Kidney epithelial cell (primary cell): ENCODE data around the gene ATP13A4. TPM values are rescaled to one million over a fixed set of nuclear protein-coding genes. Genes with fewer than 3 reads are reported as not detected.

ENCODE experiments used
- DNase-seq: peaks from one replicate; pipeline ENCODE4 v3.0.0-alpha.2; 2010; ENCODE audit warnings: low read depth
- H3K27me3 ChIP-seq: 2 replicates; pipeline ENCODE4 v1.6.0; 2011; ENCODE audit warnings: low read length; ENCODE audit not compliant: control insufficient read depth, insufficient read depth
- H3K36me3 ChIP-seq: 2 replicates; pipeline ENCODE4 v1.5.1; 2011; ENCODE audit warnings: low read length; ENCODE audit not compliant: control insufficient read depth, insufficient read depth
- H3K4me3 ChIP-seq: 2 replicates; pipeline ENCODE4 v1.5.1; 2011; ENCODE audit warnings: low read depth, mild to moderate bottlenecking, control low read depth, low read length
- total RNA-seq: library from RNA; depleted of rRNA; stranded (reverse); fragments of >200 nt; gene quantifications from 2 replicates; pipeline ENCODE4 v1.2.3, GENCODE V29; 2015
- TF ChIP-seq, protein P1 (sequence below): IDR thresholded peaks from 2 replicates; pipeline ENCODE4 v1.5.1; 2011; ENCODE audit warnings: mild to moderate bottlenecking, moderate library complexity, low read length, control low read depth, inconsistent platforms; ENCODE audit not compliant: insufficient read depth, poor library complexity, severe bottlenecking

The ATP13A4 gene
- total RNA-seq, 1 donor from 2014 or later, result 0.42 TPM

DNA sequence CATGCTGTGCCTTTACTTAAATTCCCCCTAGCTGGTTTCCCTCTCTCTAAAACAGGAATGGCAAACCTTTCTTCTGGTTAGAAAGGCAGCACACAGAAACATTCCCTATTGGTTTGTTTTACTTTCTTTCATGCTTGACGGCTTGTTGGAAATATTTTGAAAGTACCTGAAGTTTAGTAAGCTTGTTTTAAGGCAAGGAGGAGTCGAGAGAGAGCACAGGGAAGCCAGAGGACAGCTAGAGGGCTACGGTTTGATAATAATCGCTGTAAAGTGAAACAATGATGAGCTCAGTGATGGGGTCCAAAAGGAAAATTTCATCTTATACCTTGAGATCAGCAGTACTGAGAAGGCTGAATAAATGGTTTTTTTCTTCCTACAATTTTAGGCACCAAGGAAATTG is 64.1 kb downstream of the ATP13A4 start:
- H3K27me3 ChIP-seq, result no peaks in the 10 kb centered on the region
- DNase-seq, result no peak
- TF ChIP-seq, protein P1, sequence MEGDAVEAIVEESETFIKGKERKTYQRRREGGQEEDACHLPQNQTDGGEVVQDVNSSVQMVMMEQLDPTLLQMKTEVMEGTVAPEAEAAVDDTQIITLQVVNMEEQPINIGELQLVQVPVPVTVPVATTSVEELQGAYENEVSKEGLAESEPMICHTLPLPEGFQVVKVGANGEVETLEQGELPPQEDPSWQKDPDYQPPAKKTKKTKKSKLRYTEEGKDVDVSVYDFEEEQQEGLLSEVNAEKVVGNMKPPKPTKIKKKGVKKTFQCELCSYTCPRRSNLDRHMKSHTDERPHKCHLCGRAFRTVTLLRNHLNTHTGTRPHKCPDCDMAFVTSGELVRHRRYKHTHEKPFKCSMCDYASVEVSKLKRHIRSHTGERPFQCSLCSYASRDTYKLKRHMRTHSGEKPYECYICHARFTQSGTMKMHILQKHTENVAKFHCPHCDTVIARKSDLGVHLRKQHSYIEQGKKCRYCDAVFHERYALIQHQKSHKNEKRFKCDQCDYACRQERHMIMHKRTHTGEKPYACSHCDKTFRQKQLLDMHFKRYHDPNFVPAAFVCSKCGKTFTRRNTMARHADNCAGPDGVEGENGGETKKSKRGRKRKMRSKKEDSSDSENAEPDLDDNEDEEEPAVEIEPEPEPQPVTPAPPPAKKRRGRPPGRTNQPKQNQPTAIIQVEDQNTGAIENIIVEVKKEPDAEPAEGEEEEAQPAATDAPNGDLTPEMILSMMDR, result no peak

DNA sequence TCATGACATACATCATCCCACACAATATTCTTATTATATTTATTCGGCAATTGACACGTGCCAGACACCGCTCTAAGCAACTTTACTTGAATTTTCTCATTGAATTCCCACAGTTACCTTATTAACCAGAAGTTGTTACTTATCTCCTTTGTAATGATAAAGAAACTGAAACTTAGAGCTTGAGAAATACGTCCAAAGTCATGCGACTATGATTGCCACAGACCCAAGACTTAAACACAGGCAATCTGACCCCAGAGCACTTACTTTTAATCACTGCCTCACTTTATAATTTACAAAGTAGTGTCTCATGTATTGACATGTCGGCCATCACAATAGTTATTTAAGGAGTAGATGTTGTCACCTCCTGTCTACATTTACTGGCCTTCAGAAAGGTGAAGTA is 64.7 kb downstream of the ATP13A4 start:
- Histone ChIP-seq H3K4me3 (no peak overlapping the region), H3K36me3 (no peaks in the 10 kb centered on the region), H3K27me3 (no peaks in the 10 kb centered on the region)
- no peak for DNase-seq
- TF ChIP-seq, protein P1, result no peak

More for the DNA sequence above, 64.1 kb downstream of the ATP13A4 start:
- Histone ChIP-seq H3K36me3 (no peaks in the 10 kb centered on the region), H3K4me3 (no peak overlapping the region)

DNA sequence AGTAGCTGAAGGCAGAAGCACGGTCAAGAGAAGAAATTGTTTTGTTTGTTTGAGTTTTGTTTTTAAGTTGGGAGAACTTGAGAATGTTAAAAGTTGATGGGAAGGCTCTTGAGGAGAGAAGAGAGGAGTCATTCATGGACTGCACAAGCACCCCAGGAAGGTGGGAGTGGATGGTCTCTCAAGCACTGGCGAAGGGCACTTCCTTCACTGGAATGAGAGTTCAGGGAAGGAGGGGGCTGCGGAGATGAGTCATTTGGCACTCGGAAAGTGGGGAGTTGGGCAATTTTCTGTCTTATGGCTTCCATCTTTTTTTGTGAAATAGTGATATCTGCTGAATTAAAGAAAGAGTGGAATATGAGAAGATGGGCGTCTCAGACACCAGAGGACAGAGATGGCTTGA is 66.0 kb downstream of the ATP13A4 start:
- no peak for DNase-seq
- Histone ChIP-seq H3K27me3 (no peaks in the 10 kb centered on the region), H3K4me3 (no peak overlapping the region), H3K36me3 (no peaks in the 10 kb centered on the region)
- TF ChIP-seq, protein P1, result no peak

DNA sequence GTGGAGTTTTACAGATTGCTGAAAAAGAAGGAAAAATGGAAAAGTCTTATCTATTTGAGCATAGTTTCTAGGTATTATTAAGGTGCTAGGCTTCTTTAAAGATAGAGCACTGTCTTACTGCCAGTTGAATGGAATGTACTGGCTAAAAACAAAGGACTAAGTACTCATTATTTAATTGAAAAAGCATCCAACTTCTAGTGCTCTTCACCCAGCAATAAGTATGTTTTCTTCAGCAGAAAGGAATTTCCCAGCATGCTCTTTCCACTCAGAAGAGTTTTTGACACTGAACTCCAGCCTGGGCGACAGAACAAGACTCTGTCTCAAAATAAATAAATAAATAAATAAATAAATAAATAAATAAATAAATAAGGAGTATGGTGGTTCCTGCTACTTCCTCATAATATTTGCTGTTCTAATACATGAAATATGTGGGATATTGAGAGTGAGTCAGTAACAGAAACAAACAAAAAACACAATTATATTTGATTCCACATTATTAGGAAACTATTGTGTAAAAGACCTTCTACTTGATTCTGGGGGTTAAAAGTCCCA is 70.6 kb downstream of the ATP13A4 start:
- Histone ChIP-seq H3K36me3 (no peaks in the 10 kb centered on the region), H3K4me3 (no peak overlapping the region), H3K27me3 (no peaks in the 10 kb centered on the region)
- no peak for DNase-seq
- TF ChIP-seq, protein P1, result no peak

DNA sequence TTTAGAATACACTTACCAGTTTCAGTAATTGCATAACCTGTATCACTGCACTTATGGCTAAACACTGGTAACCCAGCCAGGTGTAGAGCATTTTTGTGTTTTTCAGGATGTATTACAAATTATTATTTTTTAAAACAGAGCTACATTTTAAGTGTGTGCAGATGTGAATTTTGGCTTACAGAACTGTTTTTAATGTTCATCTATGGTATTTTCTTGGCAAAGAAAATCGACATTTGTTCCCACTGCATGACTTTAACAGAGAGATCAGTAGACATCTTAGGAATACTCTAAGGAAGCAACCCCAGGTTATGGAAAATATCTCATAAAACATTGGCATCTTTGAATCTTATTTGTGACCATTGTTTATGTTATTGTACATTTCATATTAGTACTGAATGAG is 73.3 kb downstream of the ATP13A4 start:
- Histone ChIP-seq H3K36me3 (no peaks in the 10 kb centered on the region), H3K4me3 (no peak overlapping the region), H3K27me3 (no peaks in the 10 kb centered on the region)
- no peak for DNase-seq
- TF ChIP-seq, protein P1, result no peak

DNA sequence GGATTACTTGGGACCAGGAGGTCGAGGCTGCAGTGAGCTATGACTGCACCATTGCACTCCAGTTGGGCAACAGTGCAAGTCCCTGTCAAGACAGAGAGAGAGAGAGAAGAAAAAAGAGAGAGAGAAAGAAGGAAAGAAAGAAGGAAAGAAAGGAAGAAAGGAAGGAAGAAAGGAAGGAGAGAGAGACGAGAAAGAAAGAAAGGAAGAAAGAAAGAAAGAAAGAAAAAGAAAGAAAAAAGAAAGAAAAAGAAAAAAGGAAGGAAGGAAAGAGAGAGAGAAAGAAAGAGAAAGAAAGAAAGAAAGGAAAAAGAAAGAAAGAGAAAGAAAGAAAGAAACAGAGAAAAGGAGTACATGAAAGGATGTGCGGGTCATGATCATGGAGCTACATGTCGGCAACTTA is 80.2 kb downstream of the ATP13A4 start:
- H3K4me3 ChIP-seq, result no peak overlapping the region
- no peaks in the 10 kb centered on the region for H3K27me3 ChIP-seq
- TF ChIP-seq, protein P1, result no peak
- DNase-seq, result no peak
- H3K36me3 ChIP-seq, result no peaks in the 10 kb centered on the region
